Measurements from ENCODE around the gene SLC9A1.

- no peak for TF ChIP-seq CTCF (IDR thresholded peaks at IDR 0.05)
- no peak for TF ChIP-seq POLR2A (IDR thresholded peaks at IDR 0.05)
Observed at GRCh38 chr1:27090911-27091310, 64.0 kb downstream of the SLC9A1 start.
